Caki2 (cell line): ENCODE results near the gene CMSS1. TPM values are rescaled to one million over a fixed set of nuclear protein-coding genes. Genes with fewer than 3 reads are reported as not detected.

Source experiments
- DNase-seq: peaks from one replicate; pipeline ENCODE4 v3.0.0-alpha.2; 2015; ENCODE audit warnings: low read depth
- in situ Hi-C: cut with HindIII; loops from 2 replicates; pipeline ENCODE4 v1.10.0; 2016; ENCODE audit warnings: low sequenced_read_pairs, low pct_unique_long_range_greater_than_20kb, mixed read lengths
- total RNA-seq: library from RNA; depleted of rRNA; stranded (reverse); fragments of >200 nt; shearing (Covaris generic); gene quantifications from 2 replicates; pipeline ENCODE4 v1.2.3, GENCODE V29; 2014; ENCODE audit warnings: low replicate concordance

The CMSS1 gene
- total RNA-seq, 1 experiment from 2014 or later = 36.5 TPM

GRCh38 chr3:100175637-100176280, 358.1 kb downstream of the CMSS1 start:
- DNase-seq = no peak
- in situ Hi-C loops = no loop called here

GRCh38 chr3:100179692-100180349, 362.2 kb downstream of the CMSS1 start:
- in situ Hi-C loops = no loop called here
- DNase-seq = no peak

- DNase-seq = no peak
- in situ Hi-C loops = no loop called here
Observed at GRCh38 chr3:100183608-100184125, 366.0 kb downstream of the CMSS1 start.

GRCh38 chr3:100184948-100185570, 367.4 kb downstream of the CMSS1 start:
- in situ Hi-C loops = no loop called here
- DNase-seq = no peak

- DNase-seq = no peak
- in situ Hi-C loops = no loop called here
Observed at GRCh38 chr3:100185847-100186246, 368.2 kb downstream of the CMSS1 start.

GRCh38 chr3:100189444-100189964, 371.8 kb downstream of the CMSS1 start:
- no peak for DNase-seq
- in situ Hi-C loops = no loop called here

GRCh38 chr3:100195375-100195774, 377.7 kb downstream of the CMSS1 start:
- in situ Hi-C loops = no loop called here

GRCh38 chr3:100197876-100198275, 380.2 kb downstream of the CMSS1 start:
- in situ Hi-C loops = no loop called here
- no peak for DNase-seq

More at GRCh38 chr3:100195375-100195774, 377.7 kb downstream of the CMSS1 start:
- no peak for DNase-seq

- in situ Hi-C loops = no loop called here
- DNase-seq = no peak
Observed at GRCh38 chr3:100198579-100199269, 381.1 kb downstream of the CMSS1 start.

- in situ Hi-C loops = no loop called here
- DNase-seq = no peak
Observed at GRCh38 chr3:100205171-100205570, 387.5 kb downstream of the CMSS1 start.

- no peak for DNase-seq
- in situ Hi-C loops = no loop called here
Observed at GRCh38 chr3:100206687-100207086, 389.0 kb downstream of the CMSS1 start.

GRCh38 chr3:100207886-100208285, 390.2 kb downstream of the CMSS1 start:
- in situ Hi-C loops = no loop called here
- DNase-seq = no peak

GRCh38 chr3:100209169-100209568, 391.5 kb downstream of the CMSS1 start:
- DNase-seq = no peak
- in situ Hi-C loops = no loop called here

- DNase-seq = no peak
- in situ Hi-C loops = no loop called here
Observed at GRCh38 chr3:100209948-100210771, 392.5 kb downstream of the CMSS1 start.

GRCh38 chr3:100210772-100211135, 393.1 kb downstream of the CMSS1 start:
- no peak for DNase-seq

GRCh38 chr3:100213891-100214573, 396.4 kb downstream of the CMSS1 start:
- in situ Hi-C loops = no loop called here
- DNase-seq = no peak

More at GRCh38 chr3:100210772-100211135, 393.1 kb downstream of the CMSS1 start:
- in situ Hi-C loops = no loop called here

GRCh38 chr3:100214574-100214964, 396.9 kb downstream of the CMSS1 start:
- in situ Hi-C loops = no loop called here
- DNase-seq = no peak
